Lung (tissue), 12 donors: ENCODE results near the gene XPO1. TPM values are rescaled to one million over a fixed set of nuclear protein-coding genes. Genes with fewer than 3 reads are reported as not detected.
"Not testable (repeated sequence)": the region's sequence is repeated elsewhere in the genome, so short reads cannot be mapped to it uniquely, and the experiment has no call there.

Experiments
- ATAC-seq: fragments of 200-7000 bp; cut with Tn5 transposase; one replicate; pipeline ENCODE4 v1.9.1; 2020; ENCODE audit warnings: moderate number of reproducible peaks; ENCODE audit not compliant: insufficient read depth, low FRiP score
- DNase-seq, 3 donors: peaks; one replicate each; pipeline ENCODE4 v3.0.0-alpha.2; 2013 to 2017
- H3K27ac ChIP-seq, 2 donors: one replicate each; pipeline ENCODE4 v1.5.1; 2013; ENCODE audit warnings: mild to moderate bottlenecking in 2 of 2, moderate library complexity in 2 of 2, control low read depth in 1 of 2, inconsistent platforms in 1 of 2, low read depth in 1 of 2, low read length in 1 of 2
- H3K27me3 ChIP-seq, 3 donors: one replicate each; pipeline ENCODE4 v1.5.1; 2013; ENCODE audit warnings: low read length in 2 of 3; ENCODE audit not compliant: control insufficient read depth in 3 of 3, insufficient read depth in 3 of 3
- H3K36me3 ChIP-seq, 4 donors: one replicate each; pipeline ENCODE4 v1.5.1; 2013; ENCODE audit warnings: low read length in 4 of 4, mild to moderate bottlenecking in 1 of 4, moderate library complexity in 1 of 4; ENCODE audit not compliant: control insufficient read depth in 4 of 4, insufficient read depth in 4 of 4
- H3K4me1 ChIP-seq, 5 donors: one replicate each; pipeline ENCODE4 v1.5.1; 2013; ENCODE audit warnings: low read length in 5 of 5, mild to moderate bottlenecking in 2 of 5, moderate library complexity in 1 of 5; ENCODE audit not compliant: control insufficient read depth in 5 of 5, insufficient read depth in 5 of 5
- H3K4me3 ChIP-seq: one replicate; pipeline ENCODE4 v1.5.1; 2013; ENCODE audit warnings: mild to moderate bottlenecking, control low read depth, moderate library complexity
- H3K9ac ChIP-seq, 2 donors: one replicate each; pipeline ENCODE4 v1.5.1; 2013; ENCODE audit warnings: low read length in 2 of 2, control low read depth in 1 of 2; ENCODE audit not compliant: insufficient read depth in 1 of 2
- H3K9me3 ChIP-seq, 4 donors: one replicate each; pipeline ENCODE4 v1.5.1; 2013; ENCODE audit warnings: low read length in 3 of 4, mild to moderate bottlenecking in 1 of 4, moderate library complexity in 1 of 4; ENCODE audit not compliant: control insufficient read depth in 4 of 4, insufficient read depth in 3 of 4
- WGBS, 2 donors: extraction: QIAGEN DNeasy Blood & Tissue Kit; methylation state at CpG; one replicate each; pipeline ENCODE4 v1.1.7; 2013; 5-methylcytosine and 5-hydroxymethylcytosine counted together
- polyA plus RNA-seq, 2 donors: library from polyadenylated mRNA; stranded (reverse); fragments of 200-250 nt; gene quantifications; one replicate each; pipeline ENCODE4 v1.2.1, GENCODE V29; 2013
- total RNA-seq, 2 donors: library from RNA; depleted of rRNA in 1 of 2; stranded (reverse); fragments of >200 nt in 1 of 2; gene quantifications; one replicate each; pipeline ENCODE4 v1.2.1, GENCODE V29; 2014 to 2021
- TF ChIP-seq, protein P1 (sequence below): IDR thresholded peaks from 2 replicates; pipeline ENCODE4 v1.5.1; 2012; ENCODE audit warnings: mild to moderate bottlenecking; ENCODE audit errors: control extremely low read depth, extremely low read depth
- donor health status: control.
- donor health status: control.
- donor health status: Bipolar disorder and iron deficiency.
- donor health status: healthy.
- donor health status: DM: yes; HTN: yes; CAD: no.

XPO1 gene
- total and polyA plus RNA-seq, 4 donors: 57.9 to 568 (median 85.9) TPM

DNA sequence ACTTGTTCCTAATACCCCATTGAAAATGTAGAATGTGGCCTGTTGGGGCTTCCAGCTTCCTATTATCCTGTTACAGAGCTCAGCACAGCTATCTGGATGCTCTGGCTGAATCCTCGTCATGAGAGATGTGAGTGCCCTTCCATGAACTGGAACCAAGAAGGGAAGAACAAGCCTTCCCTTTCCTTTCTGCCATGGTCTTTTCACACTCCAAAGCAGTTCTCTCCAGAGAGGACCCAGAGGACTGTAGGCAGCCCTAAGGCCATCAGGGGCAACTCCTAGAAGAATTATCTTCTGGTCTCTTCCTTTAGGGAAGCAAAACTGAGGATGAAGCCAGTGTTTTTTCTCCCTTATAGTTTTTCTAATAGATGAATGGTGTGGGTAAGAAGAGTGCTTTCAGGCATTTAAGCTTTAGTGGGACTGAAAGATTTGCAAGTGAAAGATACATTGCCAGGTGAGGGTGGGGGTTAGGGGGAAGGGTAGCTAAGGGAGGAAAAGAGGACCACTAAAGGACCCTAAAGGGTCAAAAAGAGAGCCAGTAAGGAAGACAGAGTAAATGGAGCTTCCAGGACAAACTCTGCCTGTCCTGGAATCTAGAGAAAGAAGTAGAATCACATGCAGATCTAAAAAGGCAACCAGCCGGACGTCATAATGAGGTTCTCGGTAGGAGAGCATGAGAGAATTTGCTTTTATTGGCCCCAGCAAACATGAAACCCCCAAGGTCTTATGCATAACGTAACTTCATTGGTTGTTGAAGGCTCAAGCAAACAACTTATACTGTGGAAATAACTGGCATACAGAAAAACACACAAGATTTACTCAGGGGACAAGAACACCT lies 12.4 kb upstream of the XPO1 start:
- WGBS, 2 donors: 86 to 90% methylated on average over 5 of the region's 5 CpGs
- H3K4me3 ChIP-seq: no peak overlapping the region
- TF ChIP-seq, protein P1, sequence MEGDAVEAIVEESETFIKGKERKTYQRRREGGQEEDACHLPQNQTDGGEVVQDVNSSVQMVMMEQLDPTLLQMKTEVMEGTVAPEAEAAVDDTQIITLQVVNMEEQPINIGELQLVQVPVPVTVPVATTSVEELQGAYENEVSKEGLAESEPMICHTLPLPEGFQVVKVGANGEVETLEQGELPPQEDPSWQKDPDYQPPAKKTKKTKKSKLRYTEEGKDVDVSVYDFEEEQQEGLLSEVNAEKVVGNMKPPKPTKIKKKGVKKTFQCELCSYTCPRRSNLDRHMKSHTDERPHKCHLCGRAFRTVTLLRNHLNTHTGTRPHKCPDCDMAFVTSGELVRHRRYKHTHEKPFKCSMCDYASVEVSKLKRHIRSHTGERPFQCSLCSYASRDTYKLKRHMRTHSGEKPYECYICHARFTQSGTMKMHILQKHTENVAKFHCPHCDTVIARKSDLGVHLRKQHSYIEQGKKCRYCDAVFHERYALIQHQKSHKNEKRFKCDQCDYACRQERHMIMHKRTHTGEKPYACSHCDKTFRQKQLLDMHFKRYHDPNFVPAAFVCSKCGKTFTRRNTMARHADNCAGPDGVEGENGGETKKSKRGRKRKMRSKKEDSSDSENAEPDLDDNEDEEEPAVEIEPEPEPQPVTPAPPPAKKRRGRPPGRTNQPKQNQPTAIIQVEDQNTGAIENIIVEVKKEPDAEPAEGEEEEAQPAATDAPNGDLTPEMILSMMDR: no peak
- no peaks in the 10 kb centered on the region for H3K27me3 ChIP-seq
- H3K9ac ChIP-seq: no peak overlapping the region
- no peak for ATAC-seq
- H3K9me3 ChIP-seq: no peaks in the 10 kb centered on the region
- DNase-seq: no peak
- no peaks in the 10 kb centered on the region for H3K4me1 ChIP-seq
- no peaks in the 10 kb centered on the region for H3K36me3 ChIP-seq
- H3K27ac ChIP-seq: no peak overlapping the region

DNA sequence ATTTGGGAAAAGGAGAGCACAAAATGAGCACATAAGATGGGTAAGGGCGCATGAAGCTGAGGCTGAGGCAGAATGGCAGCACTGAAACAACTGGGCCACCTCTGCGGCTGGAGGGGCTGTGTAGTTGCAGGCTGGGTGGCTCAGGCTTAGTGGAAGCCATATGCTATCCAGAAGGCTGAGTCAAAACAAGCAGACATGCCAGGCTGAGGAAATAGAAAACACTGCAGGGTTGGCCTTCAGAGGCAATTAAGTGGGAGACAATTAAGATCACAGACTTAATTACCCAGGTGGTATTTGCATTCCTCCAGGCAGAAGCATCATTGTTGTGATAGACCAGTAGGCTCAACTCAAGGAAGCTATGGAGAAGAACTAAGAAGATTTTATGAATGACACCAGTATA lies 11.4 kb upstream of the XPO1 start:
- ATAC-seq (no peak), DNase-seq (no peak)
- Histone ChIP-seq H3K9me3 (no peaks in the 10 kb centered on the region), H3K27me3 (no peaks in the 10 kb centered on the region), H3K36me3 (no peaks in the 10 kb centered on the region), H3K4me3 (no peak overlapping the region), H3K27ac (no peak overlapping the region), H3K4me1 (no peaks in the 10 kb centered on the region), H3K9ac (no peak overlapping the region)
- TF ChIP-seq, protein P1: no peak
- WGBS, 2 donors: 93 to 94% methylated on average over 2 of the region's 2 CpGs

GRCh38 chr2:61543062-61543461 lies 4.9 kb upstream of the XPO1 start:
- Histone ChIP-seq H3K9me3 (no peaks in the 10 kb centered on the region), H3K4me3 (no peak overlapping the region), H3K27ac (no peak overlapping the region), H3K9ac (no peak overlapping the region), H3K27me3 (no peaks in the 10 kb centered on the region), H3K36me3 (no peaks in the 10 kb centered on the region), H3K4me1 (peaks cover 0 to 7% (median 0%) of the 10 kb centered on the region in 5 donors)
- WGBS, 2 donors: 93 to 97% methylated on average over 2 of the region's 2 CpGs
- DNase-seq (no peak), ATAC-seq (no peak)
- TF ChIP-seq, protein P1: no peak

DNA sequence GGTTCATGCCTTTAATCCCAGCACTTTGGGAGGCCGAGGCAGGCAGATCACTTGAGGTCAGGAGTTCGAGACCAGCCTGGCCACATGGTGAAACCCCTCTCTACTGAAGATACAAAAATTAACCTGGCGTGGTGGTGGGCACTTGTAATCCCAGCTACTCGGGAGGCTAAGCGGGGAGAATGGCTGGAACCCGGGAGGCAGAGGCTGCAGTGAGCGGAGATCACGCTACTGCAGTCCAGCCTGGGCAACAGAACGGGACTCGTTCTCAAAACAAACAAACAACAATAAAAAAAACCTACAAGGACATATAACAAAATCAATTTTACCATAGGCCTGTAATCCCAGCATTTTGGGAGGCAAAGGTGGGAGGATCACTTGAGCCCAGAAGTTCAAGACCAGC lies 2.0 kb upstream of the XPO1 start:
- H3K9ac ChIP-seq, DNase-seq, H3K4me3 ChIP-seq, H3K27me3 ChIP-seq, H3K9me3 ChIP-seq, H3K27ac ChIP-seq, H3K36me3 ChIP-seq, ATAC-seq: not testable (repeated sequence)
- 98 to 99% methylated on average over 10 of the region's 10 CpGs for WGBS, 2 donors
- H3K4me1 ChIP-seq: peaks cover 0 to 14% (median 2%) of the 10 kb centered on the region in 5 donors
